ENCODE data around the gene MYO18A.

The MYO18A gene

DNA sequence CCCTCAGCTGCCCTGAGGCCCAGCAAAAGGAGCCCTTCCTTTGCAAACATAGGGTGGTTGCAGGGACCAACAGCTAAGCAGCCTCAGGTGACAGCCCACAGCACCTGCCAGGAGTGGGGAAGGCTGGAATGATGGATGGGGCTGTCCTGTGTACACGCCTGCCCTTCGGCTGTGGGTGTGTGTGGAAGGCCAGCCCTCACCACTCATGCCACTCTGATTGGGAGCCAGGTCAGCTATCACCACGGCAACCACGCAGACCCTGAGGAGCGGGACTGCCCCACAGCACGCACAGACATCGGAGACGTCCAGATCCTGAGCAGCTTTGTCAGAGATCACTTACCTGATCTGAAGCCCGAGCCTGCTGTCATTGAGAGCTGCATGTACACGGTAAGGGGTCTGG lies 125.4 kb downstream of the MYO18A start:
- DNase-seq (ENCODE audit: low read depth), result no peak

DNA sequence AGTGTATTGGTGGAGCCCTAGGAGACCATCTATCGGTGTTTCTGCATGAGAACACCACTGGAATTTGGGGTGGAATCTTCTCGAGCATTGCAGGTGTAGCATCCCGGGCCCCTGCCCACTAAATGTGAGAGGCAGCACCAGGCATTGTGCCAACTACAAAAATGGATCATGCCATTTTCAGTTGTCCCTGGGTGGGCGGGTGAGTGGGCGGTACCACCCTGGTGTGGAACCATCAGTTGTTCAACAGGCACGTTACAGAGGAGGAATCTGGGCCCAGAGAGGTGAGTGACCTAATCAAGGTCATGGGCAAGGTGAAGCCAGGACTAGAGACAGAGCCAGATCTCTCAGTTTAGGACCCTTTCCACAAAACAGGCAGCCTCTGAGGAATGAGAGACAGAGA lies 128.5 kb downstream of the MYO18A start:
- DNase-seq (ENCODE audit: low read depth), result no peak

GRCh38 chr17:29051194-29051593 lies 129.0 kb downstream of the MYO18A start:
- DNase-seq (ENCODE audit: low read depth), result no peak

- no peak for DNase-seq (ENCODE audit: low read depth)
Observed at GRCh38 chr17:29050176-29050575, 130.0 kb downstream of the MYO18A start.

DNA sequence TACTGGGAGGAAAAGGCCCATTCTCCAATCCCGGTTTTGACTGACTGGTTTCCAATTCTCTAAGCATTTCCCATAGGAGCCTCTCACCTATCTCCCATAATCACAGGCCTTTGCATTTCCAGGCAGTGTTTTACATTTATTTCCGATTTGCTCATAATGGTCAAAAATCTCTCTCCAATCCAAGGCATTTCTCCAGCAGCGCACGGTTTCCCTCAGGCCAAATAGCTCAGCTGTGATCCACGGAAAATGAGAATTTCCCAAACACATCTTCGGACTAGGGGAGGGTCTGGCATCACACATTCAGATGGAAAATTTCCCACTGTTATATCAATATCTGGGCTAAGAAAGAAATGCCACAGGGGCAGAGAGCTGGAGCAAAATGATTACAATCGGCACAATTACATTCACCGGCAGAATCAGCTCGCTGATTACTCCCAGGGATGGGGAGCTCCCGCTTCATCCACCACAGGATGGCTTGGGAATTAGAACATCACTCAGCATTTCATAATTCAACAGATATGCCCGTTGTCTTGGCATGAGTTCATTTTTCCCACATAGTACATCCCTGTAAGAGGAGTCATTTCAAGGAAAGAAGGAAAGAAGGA lies 130.6 kb downstream of the MYO18A start:
- no peak for DNase-seq (ENCODE audit: low read depth)

DNA sequence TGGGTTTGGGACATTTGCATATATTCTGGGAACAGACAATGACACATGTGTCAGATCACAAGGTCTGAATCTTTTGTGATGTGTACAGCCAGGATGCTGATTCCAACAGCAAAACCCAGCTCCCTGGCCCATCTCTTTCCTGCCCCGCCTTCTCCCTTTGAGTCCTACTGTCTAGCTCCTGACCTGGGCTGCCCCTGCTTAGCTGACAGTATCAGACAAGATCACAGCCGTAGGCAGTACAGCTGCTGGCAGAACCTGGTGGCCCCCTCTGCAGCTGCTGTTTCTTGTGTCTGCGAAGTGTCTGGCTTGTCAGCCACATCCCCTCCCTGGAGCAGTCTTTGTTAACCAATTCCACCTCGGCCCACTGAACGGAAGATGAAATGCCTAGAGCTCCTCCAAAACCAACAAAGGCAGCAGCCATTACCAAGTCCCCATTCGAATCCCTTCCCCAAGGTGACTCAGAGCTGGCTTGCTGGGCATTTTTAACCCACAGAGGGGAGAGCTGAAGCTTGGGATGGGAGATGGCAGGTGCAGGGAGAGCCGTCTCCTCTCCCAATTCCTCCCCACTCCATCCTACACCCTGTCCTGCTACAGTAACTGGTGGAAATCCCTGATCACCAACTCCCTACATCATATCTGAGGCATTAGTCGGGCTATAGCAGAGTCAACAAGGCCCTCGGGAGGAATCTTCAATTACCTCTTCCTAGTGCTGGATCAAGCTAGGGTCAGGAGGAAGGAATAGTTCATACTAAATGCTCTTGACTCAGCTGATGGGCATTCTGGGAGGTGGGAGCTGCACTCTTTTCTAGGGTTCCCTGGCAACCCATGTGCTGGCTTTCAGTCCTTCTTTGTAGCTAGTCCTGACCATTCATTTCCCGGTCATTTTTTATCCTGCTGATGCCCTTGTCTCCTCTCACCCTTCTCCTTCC lies 131.5 kb downstream of the MYO18A start:
- no peak for DNase-seq (ENCODE audit: low read depth)

GRCh38 chr17:29046473-29046839 lies 133.7 kb downstream of the MYO18A start:
- no peak for DNase-seq (ENCODE audit: low read depth)

- no peak for DNase-seq (ENCODE audit: low read depth)
Observed at GRCh38 chr17:29045734-29046472, 134.3 kb downstream of the MYO18A start.

DNA sequence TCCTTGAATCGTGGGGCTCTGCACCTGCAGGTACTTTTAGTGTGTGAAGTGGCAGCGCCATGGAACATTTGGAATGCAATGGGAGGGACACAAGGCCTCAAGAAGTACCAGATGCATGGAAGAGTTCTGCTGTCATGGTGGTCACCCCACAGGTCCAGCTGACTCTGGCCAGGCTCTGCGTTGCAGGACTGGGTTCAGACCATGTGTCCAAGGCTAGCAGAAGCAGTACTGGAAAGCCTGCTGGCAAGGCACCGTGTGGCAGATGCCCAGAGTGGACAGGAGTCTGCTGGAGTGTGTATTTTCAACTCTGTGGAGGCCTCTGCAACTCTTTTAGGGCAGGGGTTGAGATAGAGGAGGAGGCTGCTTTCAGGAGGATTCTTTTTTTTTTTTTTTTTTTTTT lies 135.2 kb downstream of the MYO18A start:
- DNase-seq (ENCODE audit: low read depth), result no peak

DNA sequence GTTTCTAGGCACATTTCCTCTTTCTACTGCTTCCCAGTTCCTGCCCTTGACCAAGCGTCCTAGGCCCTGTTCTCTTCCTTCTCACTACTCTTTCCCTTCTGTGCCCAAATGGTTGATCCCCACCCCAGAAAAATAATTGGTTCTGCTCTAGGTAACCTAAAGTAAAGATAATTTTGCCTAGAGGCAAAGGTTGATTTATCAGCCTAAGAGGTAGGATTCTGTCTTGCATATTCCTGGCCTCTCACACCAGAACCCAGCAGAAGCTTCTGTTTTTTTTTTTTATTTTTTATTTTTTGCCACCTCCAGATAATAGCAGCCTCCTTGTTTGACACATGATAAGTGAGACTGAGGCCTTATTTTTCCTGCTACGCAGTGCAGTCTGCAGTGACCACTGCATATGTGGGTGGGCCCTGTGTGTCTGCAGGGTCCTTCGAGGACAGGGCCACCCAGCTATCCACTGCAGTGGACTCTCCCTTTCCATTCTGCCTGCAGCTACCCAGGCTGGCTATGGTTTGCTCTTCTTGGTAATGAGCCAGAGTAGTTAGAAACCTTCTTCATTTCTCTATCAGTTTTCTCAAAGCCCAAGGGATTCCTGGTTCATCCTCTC lies 136.6 kb downstream of the MYO18A start:
- DNase-seq (ENCODE audit: low read depth), result no peak

DNA sequence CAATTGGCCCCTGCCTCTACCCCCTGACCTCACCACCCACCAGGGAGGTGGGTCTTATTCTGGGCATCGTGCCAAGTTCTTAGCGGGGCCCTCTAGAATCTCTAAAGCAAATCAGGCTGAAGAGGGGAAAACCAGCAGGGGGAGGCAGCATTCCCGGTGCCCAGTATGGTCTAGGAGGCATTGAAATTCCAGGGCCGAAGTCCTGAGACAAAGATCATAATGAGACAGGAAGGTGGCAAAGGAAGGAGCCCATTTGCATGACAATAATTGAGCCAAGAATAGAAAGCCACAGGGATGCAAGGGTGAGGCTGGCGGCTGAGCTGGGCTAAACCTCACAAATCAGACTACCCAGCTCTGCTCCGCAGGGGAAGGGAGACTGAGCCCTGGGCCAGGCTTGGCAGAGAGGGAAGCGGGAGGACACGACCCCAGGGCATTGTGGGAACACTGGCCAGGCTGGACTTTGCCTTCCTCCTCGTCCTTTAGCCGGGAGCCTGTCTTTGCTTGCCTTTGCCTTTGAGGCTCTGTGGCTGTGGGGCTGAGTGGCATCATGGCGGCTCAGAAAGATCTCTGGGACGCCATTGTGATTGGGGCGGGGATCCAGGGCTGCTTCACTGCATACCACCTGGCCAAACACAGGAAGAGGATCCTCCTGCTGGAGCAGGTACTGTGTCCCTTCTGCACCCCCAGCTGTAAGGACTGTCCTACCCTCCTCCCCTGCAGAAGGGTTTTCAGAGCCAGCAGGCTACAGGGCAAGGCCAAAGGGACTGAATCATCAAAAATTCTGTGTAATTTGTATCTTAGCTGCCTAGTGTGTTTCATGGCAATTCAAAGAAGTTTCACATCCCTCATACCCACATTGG lies 137.3 kb downstream of the MYO18A start, which contains the start of gene PIPOX:
Gene PIPOX, plus strand, starts transcription at position 463 of the 860 bp plus-strand sequence. Its CDS starts 85 bp downstream, at position 548.
- DNase-seq (ENCODE audit: low read depth), result no peak

DNA sequence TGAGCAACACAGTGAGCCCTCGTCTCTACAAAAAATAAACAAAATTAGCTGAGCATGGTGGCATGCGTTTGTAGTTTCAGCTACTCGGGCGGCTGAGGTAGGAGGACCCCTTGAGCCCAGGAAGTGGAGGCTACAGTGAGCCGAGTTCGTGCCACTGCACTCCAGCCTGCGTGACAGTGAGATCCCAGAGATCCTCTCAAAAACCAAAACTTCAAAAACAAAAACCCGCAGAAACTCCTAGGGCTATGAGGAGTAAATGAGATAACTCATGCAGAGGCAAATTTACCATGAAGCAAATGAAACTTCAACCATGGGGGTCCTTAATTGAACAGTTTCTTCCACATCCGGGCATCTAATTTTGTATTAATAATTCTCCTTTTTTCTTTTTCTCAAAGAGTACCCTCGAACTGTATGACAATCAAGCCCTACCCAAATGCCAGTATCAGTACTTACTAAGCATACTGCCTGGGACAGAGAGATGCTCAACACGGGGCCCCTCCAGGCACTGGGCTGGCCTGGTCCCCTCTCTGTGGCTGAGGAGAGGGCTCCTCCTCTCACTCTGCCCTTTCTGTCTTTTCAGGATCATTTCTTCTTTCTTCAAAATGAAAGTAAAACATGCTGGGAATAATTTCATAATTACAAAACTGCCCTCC lies 138.0 kb downstream of the MYO18A start:
- DNase-seq (ENCODE audit: low read depth), result no peak

DNA sequence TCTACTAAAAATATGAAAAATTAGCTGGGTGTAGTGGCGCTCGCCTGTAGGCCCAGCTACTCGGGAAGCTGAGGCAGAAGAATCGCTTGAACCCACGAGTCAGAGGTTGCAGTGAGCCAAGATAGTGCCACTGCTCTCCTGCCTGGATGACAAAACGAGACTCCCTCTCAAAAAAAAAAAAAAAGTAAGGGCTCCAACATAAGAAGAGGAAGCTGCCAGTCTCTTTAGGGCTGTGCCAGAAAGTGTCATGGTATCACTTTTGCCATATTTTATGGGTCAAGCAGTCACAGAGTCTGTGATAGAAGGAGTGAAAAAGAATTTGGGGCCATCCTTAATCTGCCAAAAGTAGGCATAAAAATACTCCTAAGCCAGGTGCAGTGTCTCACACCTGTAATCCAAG lies 138.6 kb downstream of the MYO18A start:
- no peak for DNase-seq (ENCODE audit: low read depth)

DNA sequence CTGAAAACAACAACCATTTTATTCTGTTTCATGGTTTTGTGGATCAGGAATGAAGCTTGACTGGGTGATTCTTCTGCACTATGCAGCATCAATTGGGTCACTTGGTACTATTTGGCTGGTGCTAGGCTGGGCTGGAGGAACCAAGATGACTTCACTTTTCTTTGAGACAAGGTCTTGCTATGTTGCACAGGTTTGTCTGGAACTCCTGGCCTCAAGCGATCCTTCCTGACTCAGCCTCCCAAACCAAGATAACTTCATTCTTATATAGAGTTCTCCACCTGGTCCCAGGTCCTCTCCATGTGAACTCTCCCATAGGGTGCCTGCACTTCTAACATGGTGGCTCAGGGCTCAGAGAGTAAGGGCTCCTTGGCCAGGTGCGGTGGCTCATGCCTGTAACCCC lies 139.1 kb downstream of the MYO18A start:
- no peak for DNase-seq (ENCODE audit: low read depth)

DNA sequence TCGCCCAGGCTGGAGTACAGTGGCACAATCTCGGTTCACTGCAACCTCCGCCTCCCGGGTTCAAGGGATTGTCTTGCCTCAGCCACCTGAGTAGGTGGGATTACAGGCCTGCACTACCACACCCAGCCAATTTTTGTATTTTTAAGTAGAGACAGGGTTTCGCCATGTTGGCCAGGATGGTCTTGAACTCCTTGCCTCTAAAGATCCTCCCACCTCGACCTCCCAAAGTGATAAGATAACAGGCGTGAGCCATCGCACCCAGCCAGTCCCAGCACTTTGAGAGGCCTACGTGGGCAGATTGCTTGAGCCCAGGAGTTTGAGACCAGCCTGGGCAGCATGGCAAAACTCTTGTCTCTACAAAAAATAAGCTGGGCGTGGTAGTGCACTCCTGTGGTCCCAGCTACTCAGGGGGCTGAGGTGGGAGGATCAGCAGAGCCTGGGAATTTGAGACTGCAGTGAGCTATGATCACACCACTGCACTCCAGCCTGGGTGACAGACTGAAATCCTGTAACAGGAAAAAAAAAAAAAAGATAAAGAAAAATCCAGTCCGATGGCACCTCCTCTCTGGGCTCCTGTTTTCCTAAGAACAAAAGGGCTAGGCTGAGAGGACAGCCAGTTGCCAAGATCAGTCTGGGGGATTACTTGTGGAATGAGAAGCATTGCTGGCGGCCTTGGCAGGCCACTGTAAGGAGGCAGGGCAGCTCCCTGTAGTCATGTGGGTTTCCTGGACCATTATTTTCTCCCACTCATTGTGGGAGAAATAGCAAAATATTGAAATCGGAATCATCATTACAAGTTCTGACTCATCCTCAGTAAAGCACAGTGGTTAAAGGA lies 140.2 kb downstream of the MYO18A start:
- DNase-seq (ENCODE audit: low read depth), result no peak

- no peak for DNase-seq (ENCODE audit: low read depth)
Observed at GRCh38 chr17:29038085-29038795, 142.0 kb downstream of the MYO18A start.

- DNase-seq (ENCODE audit: low read depth), result no peak
Observed at GRCh38 chr17:29037739-29038084, 142.5 kb downstream of the MYO18A start.

DNA sequence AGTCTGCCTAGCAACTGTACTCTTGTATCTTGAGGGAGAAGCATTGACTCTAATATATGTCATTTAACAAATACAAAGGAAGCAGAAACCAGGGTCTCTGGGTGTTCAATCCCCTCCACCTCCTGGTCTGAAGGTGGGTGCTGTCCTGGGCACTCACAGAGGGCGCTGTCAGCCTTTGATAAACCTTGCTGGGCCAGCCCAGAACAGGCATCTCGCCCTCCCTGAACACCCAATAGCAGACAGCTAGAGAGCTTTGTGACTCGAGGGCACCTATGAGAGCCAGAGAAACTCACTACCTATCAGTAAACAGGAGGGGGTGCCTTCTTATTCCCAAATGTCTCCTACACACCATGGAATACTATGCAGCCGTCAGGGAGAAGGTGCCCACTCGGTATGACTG lies 143.6 kb downstream of the MYO18A start:
- DNase-seq (ENCODE audit: low read depth), result no peak

- DNase-seq (ENCODE audit: low read depth), result no peak
Observed at GRCh38 chr17:29034510-29034909, 145.7 kb downstream of the MYO18A start.
